HL-60 (cell line): ENCODE data around the gene ACSL6.

Experiments
- DNase-seq, 2 experiments: peaks; one replicate each; pipeline ENCODE4 v3.0.0-alpha.2; 2010 to 2020; ENCODE audit warnings: low read depth in 1 of 2, low spot score in 1 of 2
- H3K27ac ChIP-seq: fragments of 250-450 bp; sonication (Bioruptor Pico); replicated peaks from 2 replicates; pipeline ENCODE4 v1.5.1; 2020; ENCODE audit warnings: mild to moderate bottlenecking, moderate library complexity
- H3K27me3 ChIP-seq: fragments of 250-450 bp; sonication (Bioruptor Pico); 2 replicates; pipeline ENCODE4 v1.5.1; 2021; ENCODE audit warnings: mild to moderate bottlenecking, moderate library complexity; ENCODE audit not compliant: insufficient read depth, poor library complexity, severe bottlenecking
- H3K4me3 ChIP-seq: replicated peaks from 2 replicates; pipeline ENCODE4 v1.5.1; 2011; ENCODE audit warnings: mild to moderate bottlenecking, control low read depth, low read length; ENCODE audit not compliant: insufficient read depth
- GABPA ChIP-seq: IDR thresholded peaks from 2 replicates; pipeline ENCODE4 v1.6.1; 2012; ENCODE audit warnings: low read depth
- POLR2AphosphoS5 ChIP-seq: IDR thresholded peaks from 2 replicates; pipeline ENCODE4 v1.6.1; 2012; ENCODE audit warnings: low read depth
- REST ChIP-seq: IDR thresholded peaks from 2 replicates; pipeline ENCODE4 v1.6.1; 2012; ENCODE audit warnings: low read depth; ENCODE audit not compliant: insufficient replicate concordance
- SPI1 ChIP-seq: IDR thresholded peaks from 2 replicates; pipeline ENCODE4 v1.6.1; 2012; ENCODE audit warnings: low read depth, mild to moderate bottlenecking, borderline replicate concordance
- TF ChIP-seq, protein P1 (sequence below): IDR thresholded peaks from one replicate; pipeline ENCODE4 v1.5.1; 2011; ENCODE audit warnings: low read length, control low read depth, inconsistent platforms; ENCODE audit not compliant: insufficient read depth

Gene ACSL6

GRCh38 chr5:132022737-132023136, 11.3 kb upstream of the ACSL6 start:
- TF ChIP-seq SPI1, result no peak
- TF ChIP-seq GABPA, result no peak
- Histone ChIP-seq H3K27ac (no peak overlapping the region), H3K27me3 (no peaks in the 10 kb centered on the region), H3K4me3 (no peak overlapping the region)
- DNase-seq, result no peak

DNA sequence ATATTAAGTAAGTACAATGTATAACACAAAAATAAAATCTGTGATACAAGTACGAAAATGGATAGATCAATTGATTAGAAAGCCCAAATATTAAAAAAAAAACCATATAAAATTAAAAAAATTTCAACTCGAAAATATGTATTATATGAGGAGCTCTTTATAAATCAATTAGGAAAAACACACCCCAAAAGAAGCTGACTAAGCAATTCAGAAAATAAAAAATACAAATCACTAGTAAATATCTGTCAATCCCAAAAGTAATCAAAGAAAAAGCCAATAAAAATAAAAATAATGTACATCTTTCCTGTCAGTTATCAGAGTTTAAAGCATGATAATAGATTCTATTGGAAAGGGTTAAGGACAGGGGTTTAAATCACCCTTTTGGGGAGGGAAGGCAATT, 10.2 kb upstream of the ACSL6 start:
- no peak for TF ChIP-seq GABPA
- TF ChIP-seq, protein P1, sequence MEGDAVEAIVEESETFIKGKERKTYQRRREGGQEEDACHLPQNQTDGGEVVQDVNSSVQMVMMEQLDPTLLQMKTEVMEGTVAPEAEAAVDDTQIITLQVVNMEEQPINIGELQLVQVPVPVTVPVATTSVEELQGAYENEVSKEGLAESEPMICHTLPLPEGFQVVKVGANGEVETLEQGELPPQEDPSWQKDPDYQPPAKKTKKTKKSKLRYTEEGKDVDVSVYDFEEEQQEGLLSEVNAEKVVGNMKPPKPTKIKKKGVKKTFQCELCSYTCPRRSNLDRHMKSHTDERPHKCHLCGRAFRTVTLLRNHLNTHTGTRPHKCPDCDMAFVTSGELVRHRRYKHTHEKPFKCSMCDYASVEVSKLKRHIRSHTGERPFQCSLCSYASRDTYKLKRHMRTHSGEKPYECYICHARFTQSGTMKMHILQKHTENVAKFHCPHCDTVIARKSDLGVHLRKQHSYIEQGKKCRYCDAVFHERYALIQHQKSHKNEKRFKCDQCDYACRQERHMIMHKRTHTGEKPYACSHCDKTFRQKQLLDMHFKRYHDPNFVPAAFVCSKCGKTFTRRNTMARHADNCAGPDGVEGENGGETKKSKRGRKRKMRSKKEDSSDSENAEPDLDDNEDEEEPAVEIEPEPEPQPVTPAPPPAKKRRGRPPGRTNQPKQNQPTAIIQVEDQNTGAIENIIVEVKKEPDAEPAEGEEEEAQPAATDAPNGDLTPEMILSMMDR, result no peak
- no peak for TF ChIP-seq POLR2AphosphoS5
- TF ChIP-seq REST, result no peak
- TF ChIP-seq SPI1, result no peak
- DNase-seq, result no peak

DNA sequence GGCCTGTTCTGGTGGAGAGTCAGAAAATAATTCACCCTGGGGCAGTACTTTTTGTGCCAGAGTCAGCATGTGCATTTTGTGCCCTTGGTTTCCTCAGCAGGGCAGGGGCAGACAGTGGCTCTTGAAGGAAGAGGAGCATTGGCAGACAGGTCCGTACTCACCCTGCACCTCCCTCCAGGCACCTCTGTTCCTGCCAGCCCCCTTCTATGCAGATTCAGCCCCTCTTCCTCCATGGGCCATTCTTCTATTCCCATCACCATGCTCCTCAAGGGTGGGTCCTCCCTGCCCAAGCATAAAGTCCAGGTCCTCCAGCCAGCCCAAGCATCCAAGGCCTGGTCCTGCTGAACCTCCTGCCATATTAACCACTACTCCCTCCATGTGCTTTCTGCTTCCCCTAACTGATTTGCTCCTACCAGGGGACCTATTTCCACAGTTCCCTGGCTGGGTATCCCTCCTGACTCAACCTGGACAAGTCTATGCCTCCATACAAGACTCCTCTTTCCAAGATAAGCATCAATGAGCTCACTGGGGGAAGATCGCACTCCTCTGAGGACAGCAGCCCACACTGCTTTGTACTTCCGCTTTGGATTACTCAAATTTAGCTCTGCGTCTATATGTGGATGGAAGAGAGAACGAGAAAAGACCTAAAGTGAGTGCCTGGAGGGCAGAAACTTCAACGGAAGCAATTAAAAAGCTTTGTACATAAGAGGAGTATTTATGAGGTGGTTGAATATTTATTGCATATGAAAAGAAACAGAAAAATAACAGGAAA, 9.3 kb upstream of the ACSL6 start:
- H3K27me3 ChIP-seq, result no peaks in the 10 kb centered on the region
- H3K4me3 ChIP-seq, result no peak overlapping the region
- no peak for DNase-seq
- TF ChIP-seq, protein P1, result no peak
- TF ChIP-seq SPI1 (no peak), POLR2AphosphoS5 (no peak), REST (no peak), GABPA (no peak)
- H3K27ac ChIP-seq, result no peak overlapping the region

More for the DNA sequence above, 10.2 kb upstream of the ACSL6 start:
- H3K27ac ChIP-seq, result no peak overlapping the region
- H3K27me3 ChIP-seq, result no peaks in the 10 kb centered on the region
- H3K4me3 ChIP-seq, result no peak overlapping the region

DNA sequence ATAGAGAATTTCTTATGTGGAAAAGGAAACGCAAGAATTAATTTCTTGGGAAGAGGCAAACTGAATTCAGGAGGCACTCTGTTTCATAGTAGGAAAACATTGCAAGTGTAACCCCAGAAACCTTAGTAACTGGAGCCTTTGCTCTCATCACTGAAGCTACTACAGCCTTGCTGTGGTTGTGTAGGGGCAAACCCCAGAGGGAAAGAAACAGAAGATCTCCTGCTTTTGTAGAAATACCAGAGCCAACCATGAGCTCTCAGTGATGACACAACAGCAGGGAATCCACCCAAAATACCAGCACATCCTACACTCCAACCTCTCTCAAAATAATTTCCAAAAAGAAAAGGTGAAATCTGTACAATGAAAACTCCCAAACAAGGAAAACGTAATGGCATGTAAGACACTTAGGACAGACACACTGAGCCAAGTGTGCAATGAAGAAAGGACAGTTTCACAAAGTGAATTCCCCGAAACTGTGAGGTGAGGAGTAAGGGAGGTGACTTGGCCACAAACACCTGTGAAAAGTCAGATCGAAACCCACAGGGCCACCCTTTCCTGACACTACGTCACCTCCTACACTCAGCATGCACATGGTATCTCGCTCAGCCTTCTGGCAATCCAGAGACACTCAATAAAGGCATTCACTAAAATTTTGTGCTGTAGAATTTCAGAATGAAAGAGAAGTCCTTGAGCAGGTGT, 8.5 kb upstream of the ACSL6 start:
- Histone ChIP-seq H3K4me3 (no peak overlapping the region), H3K27me3 (no peaks in the 10 kb centered on the region), H3K27ac (no peak overlapping the region)
- TF ChIP-seq GABPA (no peak), POLR2AphosphoS5 (no peak), SPI1 (no peak), REST (no peak)
- TF ChIP-seq, protein P1, result no peak
- DNase-seq, result no peak
